Iris pigment epithelial cell (primary cell): Measurements from ENCODE around the gene ZMAT5.

Experiments
- DNase-seq: peaks from one replicate; pipeline ENCODE4 v3.0.0-alpha.2; 2011; ENCODE audit warnings: low read depth

The ZMAT5 gene

GRCh38 chr22:29766632-29767170 is at the start of gene ZMAT5:
Gene ZMAT5, minus strand, starts transcription at chr22:29767007. Its CDS starts 18,463 bp downstream, at chr22:29748544.
- DNase-seq = peak; percentile 98

DNA sequence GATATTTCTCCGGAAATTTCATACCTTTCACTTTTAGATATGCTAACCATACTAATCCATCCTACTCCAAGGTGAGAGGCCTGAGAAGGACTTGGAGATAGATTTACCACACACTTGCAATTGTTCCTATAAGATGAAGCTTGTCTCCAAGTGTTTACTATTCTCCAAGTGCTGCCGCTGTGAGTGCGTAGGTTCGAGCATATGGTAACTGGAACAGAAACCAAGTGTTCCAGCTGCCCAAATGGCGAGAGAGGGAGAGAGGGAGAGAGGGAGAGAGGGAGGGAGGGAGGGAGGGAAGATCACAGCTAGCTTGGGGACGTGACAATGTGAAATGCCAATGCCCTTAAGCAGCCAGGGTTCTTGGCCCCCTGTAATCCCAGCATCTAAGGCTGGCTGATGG is 49.7 kb upstream of the ZMAT5 start:
- DNase-seq = no peak

- DNase-seq = no peak
Measured at GRCh38 chr22:29816128-29816527, 49.3 kb upstream of the ZMAT5 start.

DNA sequence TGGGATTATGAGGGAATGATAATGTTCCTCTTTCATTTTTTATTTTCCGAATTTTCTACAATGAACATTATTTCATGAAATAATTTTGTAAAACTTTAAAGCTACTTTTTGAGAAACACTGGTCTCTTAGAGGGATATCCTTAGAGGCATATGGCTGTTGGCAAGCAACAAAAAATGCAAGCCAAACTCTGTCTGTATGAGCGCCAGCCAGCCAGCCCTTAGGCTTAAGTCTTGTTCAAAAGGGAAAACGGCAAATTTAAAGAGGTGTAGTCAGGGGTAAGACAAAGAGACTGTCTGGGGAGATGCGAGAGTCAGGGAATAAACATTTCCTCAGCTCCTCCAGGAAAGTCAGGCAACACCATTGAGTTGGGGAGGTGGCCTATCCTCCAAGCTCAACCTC is 48.8 kb upstream of the ZMAT5 start:
- no peak for DNase-seq

DNA sequence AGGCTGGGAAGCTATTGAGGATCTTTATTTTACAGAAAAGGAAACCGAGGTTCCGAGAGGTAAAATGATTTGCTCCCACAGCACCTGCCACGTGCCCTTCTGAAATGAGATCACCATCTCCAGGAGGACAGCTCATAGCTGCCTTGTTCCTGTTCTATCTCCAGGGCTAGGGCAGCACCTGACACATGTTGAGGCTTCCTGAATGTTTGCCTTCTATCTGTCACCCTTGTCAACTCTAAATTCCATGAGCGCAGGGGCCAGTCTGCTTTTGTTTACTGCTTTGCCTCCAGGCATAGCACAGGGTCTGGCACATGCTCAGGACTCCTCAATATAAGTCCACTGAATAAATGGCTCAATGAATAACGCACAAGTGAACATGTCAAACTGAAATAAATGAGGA is 47.2 kb upstream of the ZMAT5 start:
- DNase-seq = no peak

DNA sequence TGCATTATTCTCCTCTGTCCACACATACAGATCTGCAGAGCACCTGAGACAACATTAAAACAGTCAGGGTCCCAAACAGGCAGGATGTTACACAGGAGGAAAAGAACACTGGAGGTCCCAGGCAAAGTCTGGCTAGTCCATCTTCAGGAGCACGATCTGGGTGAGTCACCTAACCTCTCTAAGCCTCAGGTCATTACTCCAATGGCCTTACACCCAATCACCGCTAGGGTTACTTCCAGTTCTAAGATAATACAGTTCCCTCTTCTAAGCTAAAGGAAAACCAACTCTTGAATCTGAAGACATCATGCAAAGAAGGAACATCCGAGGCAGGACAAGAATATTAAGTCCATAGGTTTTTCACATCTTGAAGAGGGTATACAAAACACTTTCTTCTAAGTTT is 46.8 kb upstream of the ZMAT5 start:
- DNase-seq = peak; percentile 66

DNA sequence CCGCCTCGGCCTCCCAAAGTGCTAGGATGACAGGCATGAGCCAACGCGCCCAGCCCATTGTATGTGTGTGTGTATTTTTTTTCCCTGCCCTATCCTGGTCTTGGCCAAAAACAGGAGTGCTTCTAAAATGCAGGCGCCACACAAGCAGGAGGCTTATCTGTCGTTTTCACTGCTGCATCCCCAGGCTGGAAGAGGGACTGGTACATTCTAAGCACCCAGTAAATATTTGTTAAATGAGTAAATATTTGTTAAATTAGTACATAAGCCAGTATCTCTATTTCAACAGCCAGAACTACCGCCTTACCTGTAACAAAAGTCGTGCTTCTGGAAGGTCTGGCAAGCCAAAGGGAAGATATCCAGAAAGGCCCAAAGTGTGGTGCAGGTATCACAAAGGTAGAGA is 46.3 kb upstream of the ZMAT5 start:
- DNase-seq = no peak

DNA sequence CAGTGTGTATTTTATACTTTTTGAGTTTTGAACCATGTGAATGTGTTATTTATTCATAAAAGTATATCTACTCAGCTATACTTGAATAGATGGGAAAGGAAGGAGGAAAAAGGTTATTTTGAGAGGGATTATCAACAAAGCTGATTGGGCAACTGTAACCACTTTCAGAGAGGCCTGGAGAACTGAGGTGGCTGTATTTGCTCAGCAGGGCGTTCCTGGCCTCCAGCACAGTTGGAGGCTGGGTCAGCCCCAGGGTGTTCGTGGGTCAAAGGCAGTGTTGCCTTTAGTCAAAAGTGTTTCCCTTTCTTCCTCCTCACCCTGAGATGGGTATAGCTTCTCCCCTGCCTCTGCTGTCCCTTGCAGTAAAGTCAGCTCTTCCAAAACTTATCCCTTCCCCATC is 44.6 kb upstream of the ZMAT5 start:
- DNase-seq = no peak

DNA sequence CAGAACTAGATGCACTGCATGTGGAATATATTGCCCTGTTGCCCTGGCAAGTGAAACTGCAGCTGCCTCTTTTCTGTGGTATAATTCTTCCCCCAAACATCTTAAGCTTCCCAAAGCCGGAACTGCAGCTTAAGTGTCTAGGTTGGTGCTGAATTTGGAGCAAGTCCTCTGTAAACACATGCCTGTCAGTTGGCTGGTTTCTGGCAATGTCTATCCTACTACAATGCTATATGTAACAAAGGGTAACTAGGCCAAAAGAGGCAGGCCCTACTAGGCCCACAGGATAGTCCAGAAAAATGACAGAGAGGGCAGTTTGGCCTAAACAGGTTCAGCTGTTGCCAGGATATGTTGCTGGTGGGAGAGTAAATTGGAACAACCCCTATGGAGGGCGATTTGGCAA is 43.4 kb upstream of the ZMAT5 start:
- no peak for DNase-seq

GRCh38 chr22:29806196-29806595 is 39.4 kb upstream of the ZMAT5 start:
- no peak for DNase-seq

- no peak for DNase-seq
Measured at GRCh38 chr22:29804985-29805384, 38.2 kb upstream of the ZMAT5 start.

DNA sequence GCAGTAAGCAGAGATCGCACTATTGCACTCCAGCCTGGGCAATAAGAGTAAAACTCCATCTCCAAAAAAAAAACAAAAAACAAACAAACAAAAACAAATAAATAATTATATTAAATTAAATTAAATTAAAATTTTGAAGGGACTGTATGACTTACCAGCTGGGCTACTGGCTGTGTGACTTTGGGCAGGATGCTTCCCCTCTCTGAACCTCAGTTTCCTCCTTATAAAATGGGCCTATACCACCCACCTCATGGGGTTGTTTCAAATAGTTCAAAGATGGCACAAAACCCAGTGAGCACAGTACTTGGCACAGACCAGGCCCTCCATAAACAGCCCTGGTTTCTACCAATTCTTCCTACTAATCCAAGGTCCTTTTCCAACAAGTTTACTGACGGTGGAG is 36.4 kb upstream of the ZMAT5 start:
- no peak for DNase-seq

- DNase-seq = no peak
Measured at GRCh38 chr22:29801796-29802195, 35.0 kb upstream of the ZMAT5 start.

- DNase-seq = no peak
Measured at GRCh38 chr22:29801153-29801552, 34.3 kb upstream of the ZMAT5 start.

GRCh38 chr22:29799217-29799680 is 32.4 kb upstream of the ZMAT5 start:
- peak; percentile 97 for DNase-seq

- DNase-seq = no peak
Measured at GRCh38 chr22:29798801-29799200, 32.0 kb upstream of the ZMAT5 start.

DNA sequence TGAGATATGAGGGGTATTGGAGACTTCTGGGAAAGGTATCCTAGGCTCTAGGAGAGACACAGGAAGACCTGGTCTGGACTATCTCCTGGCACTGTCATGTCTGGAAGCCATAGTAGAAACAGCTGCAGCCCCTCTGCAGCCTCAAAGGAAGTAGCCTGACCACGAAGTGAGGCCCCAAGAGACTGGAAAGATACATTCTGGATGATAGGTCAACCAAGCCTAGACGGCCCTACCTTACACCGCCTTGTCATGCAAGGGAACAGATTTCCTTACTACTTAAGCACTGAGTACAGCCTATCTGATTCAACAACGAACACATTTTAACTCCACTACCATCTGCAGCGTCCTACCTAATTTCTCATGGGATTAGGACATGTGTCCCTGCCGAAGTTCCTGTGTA is 31.5 kb upstream of the ZMAT5 start:
- no peak for DNase-seq

- DNase-seq = no peak
Measured at GRCh38 chr22:29797351-29797750, 30.5 kb upstream of the ZMAT5 start.

DNA sequence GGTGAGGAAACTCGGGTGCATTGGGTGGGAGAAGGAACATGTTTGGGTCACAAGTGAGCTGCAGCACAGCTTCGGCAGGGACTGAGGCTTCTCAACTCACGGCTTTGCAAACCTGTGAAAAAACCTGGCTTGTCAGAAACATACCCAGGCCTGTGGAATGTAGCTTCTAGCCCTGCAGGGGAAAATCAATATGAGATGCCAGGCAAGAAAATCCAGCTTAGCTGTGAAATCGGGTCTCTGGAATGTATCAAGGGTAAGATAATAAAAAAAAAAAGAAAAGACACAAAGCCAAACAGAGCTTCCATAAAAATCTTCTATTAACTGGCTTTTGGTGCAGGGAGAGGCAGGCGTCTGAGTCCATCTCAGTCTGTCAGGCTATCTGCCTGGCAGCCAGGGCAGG is 28.9 kb upstream of the ZMAT5 start:
- DNase-seq = no peak

- no peak for DNase-seq
Measured at GRCh38 chr22:29793396-29793795, 26.6 kb upstream of the ZMAT5 start.

DNA sequence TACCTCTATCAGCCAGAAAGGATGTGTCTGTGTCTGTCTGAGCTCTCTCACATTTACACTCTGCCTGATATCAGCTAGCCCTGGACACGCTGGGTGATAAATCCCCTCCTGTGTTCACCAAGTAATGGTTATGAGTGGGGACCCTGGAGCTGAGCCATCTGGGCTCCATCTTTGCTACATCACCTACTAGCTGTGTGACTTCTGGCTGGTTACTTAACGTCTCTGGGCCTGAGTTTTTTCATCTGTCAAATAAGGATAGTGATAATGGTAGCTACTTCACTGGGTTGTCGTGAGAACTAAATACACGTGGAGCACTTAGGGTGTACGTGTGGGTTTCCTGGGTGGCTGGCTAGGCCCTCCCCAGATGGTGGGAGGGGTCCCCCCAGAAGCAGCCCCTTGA is 23.3 kb upstream of the ZMAT5 start:
- no peak for DNase-seq

- no peak for DNase-seq
Measured at GRCh38 chr22:29788339-29789279, 21.8 kb upstream of the ZMAT5 start.

GRCh38 chr22:29787371-29787980 is 20.7 kb upstream of the ZMAT5 start:
- DNase-seq = no peak
